HepG2 (cell line): ENCODE measurements around the gene SCFD2.
"Not testable (repeated sequence)": the region's sequence is repeated elsewhere in the genome, so short reads cannot be mapped to it uniquely, and the experiment has no call there.

Experiments
- BCLAF1 ChIP-seq: fragments of 450-650 bp; IDR thresholded peaks from 2 replicates; pipeline ENCODE4 v1.6.1; 2017; ENCODE audit warnings: mild to moderate bottlenecking
- CHD2 ChIP-seq: IDR thresholded peaks from 2 replicates; pipeline ENCODE4 v1.6.1; 2011; ENCODE audit warnings: low read depth, low read length, improper control_type of control experiment
- KLF16 ChIP-seq, 2 experiments: sonication (generic) in 1 of 2; formaldehyde crosslinking in 1 of 2; IDR thresholded peaks; 2 replicates each; pipeline versions ENCODE4 v1.6.1 to v1.8.0; 2016 to 2023; ENCODE audit warnings: missing genetic modification reagents in 2 of 2, missing compliant biosample characterization in 1 of 2
- NCOR1 ChIP-seq: fragments of 200-600 bp; sonication (generic); IDR thresholded peaks from 2 replicates; pipeline ENCODE4 v1.7.0; 2017; ENCODE audit warnings: antibody characterized with exemption, low read length, borderline replicate concordance
- SP1 ChIP-seq, 2 experiments: fragments of 450-650 bp in 1 of 2; sonication (generic) in 1 of 2; formaldehyde crosslinking in 1 of 2; IDR thresholded peaks; 2 replicates each; pipeline versions ENCODE4 v1.4.0 to v1.6.1; 2016 to 2020; ENCODE audit warnings: missing genetic modification reagents in 1 of 2
- TAF15 ChIP-seq: fragments of 200-400 bp; formaldehyde crosslinking; IDR thresholded peaks from one replicate; pipeline ENCODE4 v1.6.1; 2018; ENCODE audit warnings: mild to moderate bottlenecking, low read depth, low read length; ENCODE audit not compliant: poor library complexity, severe bottlenecking
- ZNF256 ChIP-seq: sonication (generic); formaldehyde crosslinking; conservative IDR thresholded peaks from 2 replicates; pipeline ENCODE4 v1.4.0; 2020; ENCODE audit warnings: missing genetic modification reagents
- TF ChIP-seq, protein P1 (sequence below): sonication (generic); formaldehyde crosslinking; IDR thresholded peaks from 2 replicates; pipeline ENCODE4 v1.5.0; 2020; ENCODE audit warnings: mild to moderate bottlenecking, missing genetic modification reagents
- TF ChIP-seq, protein P2 (sequence below): sonication (generic); formaldehyde crosslinking; conservative IDR thresholded peaks from 2 replicates; pipeline ENCODE4 v1.4.0; 2020; ENCODE audit warnings: missing genetic modification reagents

- TF ChIP-seq KLF16 (CRISPR knock-in tag; IDR thresholded peaks at IDR 0.05); CHD2; TAF15; SP1 (IDR thresholded peaks at IDR 0.05); SP1 (CRISPR knock-in tag; IDR thresholded peaks at IDR 0.05); NCOR1; BCLAF1; ZNF256: not testable (repeated sequence)
- TF ChIP-seq, protein P1, sequence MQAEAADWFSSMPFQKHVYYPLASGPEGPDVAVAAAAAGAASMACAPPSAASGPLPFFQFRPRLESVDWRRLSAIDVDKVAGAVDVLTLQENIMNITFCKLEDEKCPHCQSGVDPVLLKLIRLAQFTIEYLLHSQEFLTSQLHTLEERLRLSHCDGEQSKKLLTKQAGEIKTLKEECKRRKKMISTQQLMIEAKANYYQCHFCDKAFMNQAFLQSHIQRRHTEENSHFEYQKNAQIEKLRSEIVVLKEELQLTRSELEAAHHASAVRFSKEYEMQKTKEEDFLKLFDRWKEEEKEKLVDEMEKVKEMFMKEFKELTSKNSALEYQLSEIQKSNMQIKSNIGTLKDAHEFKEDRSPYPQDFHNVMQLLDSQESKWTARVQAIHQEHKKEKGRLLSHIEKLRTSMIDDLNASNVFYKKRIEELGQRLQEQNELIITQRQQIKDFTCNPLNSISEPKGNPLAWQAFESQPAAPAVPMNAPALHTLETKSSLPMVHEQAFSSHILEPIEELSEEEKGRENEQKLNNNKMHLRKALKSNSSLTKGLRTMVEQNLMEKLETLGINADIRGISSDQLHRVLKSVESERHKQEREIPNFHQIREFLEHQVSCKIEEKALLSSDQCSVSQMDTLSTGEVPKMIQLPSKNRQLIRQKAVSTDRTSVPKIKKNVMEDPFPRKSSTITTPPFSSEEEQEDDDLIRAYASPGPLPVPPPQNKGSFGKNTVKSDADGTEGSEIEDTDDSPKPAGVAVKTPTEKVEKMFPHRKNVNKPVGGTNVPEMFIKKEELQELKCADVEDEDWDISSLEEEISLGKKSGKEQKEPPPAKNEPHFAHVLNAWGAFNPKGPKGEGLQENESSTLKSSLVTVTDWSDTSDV (CRISPR knock-in tag): not testable (repeated sequence)
- TF ChIP-seq, protein P2, sequence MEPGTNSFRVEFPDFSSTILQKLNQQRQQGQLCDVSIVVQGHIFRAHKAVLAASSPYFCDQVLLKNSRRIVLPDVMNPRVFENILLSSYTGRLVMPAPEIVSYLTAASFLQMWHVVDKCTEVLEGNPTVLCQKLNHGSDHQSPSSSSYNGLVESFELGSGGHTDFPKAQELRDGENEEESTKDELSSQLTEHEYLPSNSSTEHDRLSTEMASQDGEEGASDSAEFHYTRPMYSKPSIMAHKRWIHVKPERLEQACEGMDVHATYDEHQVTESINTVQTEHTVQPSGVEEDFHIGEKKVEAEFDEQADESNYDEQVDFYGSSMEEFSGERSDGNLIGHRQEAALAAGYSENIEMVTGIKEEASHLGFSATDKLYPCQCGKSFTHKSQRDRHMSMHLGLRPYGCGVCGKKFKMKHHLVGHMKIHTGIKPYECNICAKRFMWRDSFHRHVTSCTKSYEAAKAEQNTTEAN: not testable (repeated sequence)
Measured at GRCh38 chr4:53346392-53346791, 19.5 kb downstream of the SCFD2 start.
